GM04504 (cell line): Measurements from ENCODE around the gene PAX9.
"Not testable (repeated sequence)": the region's sequence is repeated elsewhere in the genome, so short reads cannot be mapped to it uniquely, and the experiment has no call there.

Experiments
- DNase-seq: peaks from one replicate; pipeline ENCODE4 v3.0.0-alpha.2; 2012; ENCODE audit warnings: low read depth

Gene PAX9

GRCh38 chr14:36672095-36672494 is 10.4 kb downstream of the PAX9 start:
- no peak for DNase-seq

- DNase-seq, result no peak
Measured at GRCh38 chr14:36674659-36675058, 13.0 kb downstream of the PAX9 start.

- DNase-seq, result no peak
Measured at GRCh38 chr14:36675581-36675980, 13.9 kb downstream of the PAX9 start.

- no peak for DNase-seq
Measured at GRCh38 chr14:36676236-36676635, 14.6 kb downstream of the PAX9 start.

- DNase-seq, result no peak
Measured at GRCh38 chr14:36682338-36682737, 20.7 kb downstream of the PAX9 start.

GRCh38 chr14:36683083-36683724 is 21.5 kb downstream of the PAX9 start:
- DNase-seq, result no peak

- no peak for DNase-seq
Measured at GRCh38 chr14:36684946-36685345, 23.3 kb downstream of the PAX9 start.

- DNase-seq, result no peak
Measured at GRCh38 chr14:36690311-36691040, 28.8 kb downstream of the PAX9 start.

GRCh38 chr14:36699420-36699819 is 37.8 kb downstream of the PAX9 start:
- DNase-seq, result not testable (repeated sequence)

GRCh38 chr14:36700651-36701050 is 39.0 kb downstream of the PAX9 start:
- DNase-seq, result no peak

- no peak for DNase-seq
Measured at GRCh38 chr14:36701132-36701531, 39.5 kb downstream of the PAX9 start.

- no peak for DNase-seq
Measured at GRCh38 chr14:36702474-36702873, 40.8 kb downstream of the PAX9 start.

- no peak for DNase-seq
Measured at GRCh38 chr14:36707570-36707969, 45.9 kb downstream of the PAX9 start.

GRCh38 chr14:36713960-36714703 is 52.5 kb downstream of the PAX9 start:
- no peak for DNase-seq

GRCh38 chr14:36716614-36717184 is 55.0 kb downstream of the PAX9 start:
- DNase-seq, result no peak

- DNase-seq, result no peak
Measured at GRCh38 chr14:36717363-36717762, 55.7 kb downstream of the PAX9 start.

- no peak for DNase-seq
Measured at GRCh38 chr14:36718216-36718615, 56.6 kb downstream of the PAX9 start.

GRCh38 chr14:36719823-36720222 is 58.2 kb downstream of the PAX9 start:
- no peak for DNase-seq

- DNase-seq, result no peak
Measured at GRCh38 chr14:36720657-36721056, 59.0 kb downstream of the PAX9 start.

GRCh38 chr14:36721877-36722276 is 60.2 kb downstream of the PAX9 start:
- DNase-seq, result no peak

GRCh38 chr14:36723530-36723929 is 61.9 kb downstream of the PAX9 start:
- DNase-seq, result no peak

GRCh38 chr14:36724162-36724561 is 62.5 kb downstream of the PAX9 start:
- DNase-seq, result no peak

GRCh38 chr14:36726128-36726527 is 64.5 kb downstream of the PAX9 start:
- DNase-seq, result no peak
